ENCODE data around the gene LRTM2. TPM values are rescaled to one million over a fixed set of nuclear protein-coding genes. Genes with fewer than 3 reads are reported as not detected.

LRTM2 gene
- total RNA-seq (2014; rRNA removed; shearing (Covaris generic)) = not detected in 2 replicates

- no peak for DNase-seq (ENCODE audit: low read depth)
Observed at GRCh38 chr12:1820191-1820895, at the start of gene LRTM2. Gene LRTM2, plus strand, starts transcription at chr12:1820565. Its CDS starts 7,584 bp downstream, at chr12:1828149.

- DNase-seq (ENCODE audit: low read depth) = peak; percentile 50
Observed at GRCh38 chr12:1773937-1774655, 46.3 kb upstream of the LRTM2 start.

- peak; percentile 92 for DNase-seq (ENCODE audit: low read depth)
Observed at GRCh38 chr12:1776170-1776921, 44.0 kb upstream of the LRTM2 start.

- DNase-seq (ENCODE audit: low read depth) = peak; percentile 63
Observed at GRCh38 chr12:1777798-1778197, 42.6 kb upstream of the LRTM2 start.

- no peak for DNase-seq (ENCODE audit: low read depth)
Observed at GRCh38 chr12:1778911-1779310, 41.5 kb upstream of the LRTM2 start.

- DNase-seq (ENCODE audit: low read depth) = peak; percentile 60
Observed at GRCh38 chr12:1779783-1780182, 40.6 kb upstream of the LRTM2 start.

GRCh38 chr12:1781772-1782171 is 38.6 kb upstream of the LRTM2 start:
- DNase-seq (ENCODE audit: low read depth) = no peak

GRCh38 chr12:1782215-1782614 is 38.1 kb upstream of the LRTM2 start:
- DNase-seq (ENCODE audit: low read depth) = no peak

GRCh38 chr12:1787714-1788113 is 32.7 kb upstream of the LRTM2 start:
- DNase-seq (ENCODE audit: low read depth) = no peak

- no peak for DNase-seq (ENCODE audit: low read depth)
Observed at GRCh38 chr12:1790444-1790843, 29.9 kb upstream of the LRTM2 start.

- peak; percentile 54 for DNase-seq (ENCODE audit: low read depth)
Observed at GRCh38 chr12:1791104-1791841, 29.1 kb upstream of the LRTM2 start.

GRCh38 chr12:1792406-1792805 is 28.0 kb upstream of the LRTM2 start:
- no peak for DNase-seq (ENCODE audit: low read depth)

GRCh38 chr12:1793426-1794210 is 26.7 kb upstream of the LRTM2 start:
- DNase-seq (ENCODE audit: low read depth) = no peak

- DNase-seq (ENCODE audit: low read depth) = no peak
Observed at GRCh38 chr12:1794440-1795090, 25.8 kb upstream of the LRTM2 start.

GRCh38 chr12:1795221-1795784 is 25.1 kb upstream of the LRTM2 start:
- no peak for DNase-seq (ENCODE audit: low read depth)

GRCh38 chr12:1795785-1796514 is 24.4 kb upstream of the LRTM2 start:
- DNase-seq (ENCODE audit: low read depth) = peak; percentile 83

- no peak for DNase-seq (ENCODE audit: low read depth)
Observed at GRCh38 chr12:1796515-1797010, 23.8 kb upstream of the LRTM2 start.

GRCh38 chr12:1797011-1797901 is 23.1 kb upstream of the LRTM2 start:
- no peak for DNase-seq (ENCODE audit: low read depth)
